Left ventricle myocardium superior (tissue), 1 donor: ENCODE results near the gene UNC5C. TPM values are rescaled to one million over a fixed set of nuclear protein-coding genes. Genes with fewer than 3 reads are reported as not detected.
A peak's percentile ranks its signal among the peaks of the same experiment; 100 is the strongest.

Experiments
- ATAC-seq: fragments of 200-7000 bp; cut with Tn5 transposase; one replicate; pipeline ENCODE4 v1.9.1; 2020; ENCODE audit warnings: mild to moderate bottlenecking, moderate library complexity
- DNase-seq: peaks from one replicate; pipeline ENCODE4 v3.0.0-alpha.2; 2020
- intact Hi-C: fragments of 100-400 bp; cut with micrococcal nuclease; formaldehyde crosslinking; loops from one replicate; pipeline ENCODE4 v1.11.0; 2022
- total RNA-seq: library from RNA; stranded (reverse); fragmentation: NEBNext Ultra II Directional; extraction: Animal tissue kit (Norgen Biotek cat#: 25700); gene quantifications from one replicate; pipeline ENCODE4 v1.2.1, GENCODE V29; 2021
- donor health status: DM: no; HTN: yes; CAD: no; lungs with severe emphysema.

Gene UNC5C
- total RNA-seq, 1 donor from 2014 or later, result 0.72 TPM

- peak; percentile 39 for DNase-seq
- intact Hi-C loops, result no loop called here
- peak; percentile 16 for ATAC-seq
These were observed 880 bp downstream of the UNC5C start for GRCh38 chr4:95547715-95548471.

GRCh38 chr4:95546866-95547714, 1.7 kb downstream of the UNC5C start:
- intact Hi-C loops, result no loop called here
- ATAC-seq, result no peak
- peak; percentile 26 for DNase-seq

- DNase-seq (no peak), ATAC-seq (no peak)
- intact Hi-C loops, result no loop called here
These were observed 2.6 kb downstream of the UNC5C start for GRCh38 chr4:95546221-95546620.

GRCh38 chr4:95545546-95545945, 3.2 kb downstream of the UNC5C start:
- no peak for ATAC-seq
- peak; percentile 37 for DNase-seq
- intact Hi-C loops, result no loop called here

GRCh38 chr4:95544113-95545103, 4.4 kb downstream of the UNC5C start:
- DNase-seq, result no peak
- intact Hi-C loops, result no loop called here
- ATAC-seq, result no peak

GRCh38 chr4:95541889-95542607, 6.7 kb downstream of the UNC5C start:
- intact Hi-C loops, result no loop called here
- ATAC-seq, result no peak
- DNase-seq, result no peak

GRCh38 chr4:95541094-95541493, 7.7 kb downstream of the UNC5C start:
- intact Hi-C loops, result no loop called here
- DNase-seq (no peak), ATAC-seq (no peak)

- ATAC-seq (peak; percentile 43), DNase-seq (no peak)
- intact Hi-C loops, result no loop called here
These were observed 8.5 kb downstream of the UNC5C start for GRCh38 chr4:95540227-95540626.

GRCh38 chr4:95539106-95539505, 9.7 kb downstream of the UNC5C start:
- DNase-seq, result no peak
- intact Hi-C loops, result no loop called here
- ATAC-seq, result peak; percentile 19

GRCh38 chr4:95537863-95538488, 10.8 kb downstream of the UNC5C start:
- intact Hi-C loops, result no loop called here
- DNase-seq, result no peak
- ATAC-seq, result no peak

GRCh38 chr4:95537191-95537590, 11.6 kb downstream of the UNC5C start:
- peak; percentile 39 for ATAC-seq
- intact Hi-C loops, result no loop called here

GRCh38 chr4:95536650-95537049, 12.1 kb downstream of the UNC5C start:
- intact Hi-C loops, result no loop called here
- DNase-seq (no peak), ATAC-seq (no peak)

More at GRCh38 chr4:95537191-95537590, 11.6 kb downstream of the UNC5C start:
- DNase-seq, result no peak

GRCh38 chr4:95535180-95535579, 13.6 kb downstream of the UNC5C start:
- intact Hi-C loops, result no loop called here
- ATAC-seq (no peak), DNase-seq (no peak)

- no peak for DNase-seq
- intact Hi-C loops, result no loop called here
- no peak for ATAC-seq
These were observed 14.7 kb downstream of the UNC5C start for GRCh38 chr4:95534032-95534431.

GRCh38 chr4:95533254-95533653, 15.5 kb downstream of the UNC5C start:
- intact Hi-C loops, result no loop called here

GRCh38 chr4:95532305-95532704, 16.5 kb downstream of the UNC5C start:
- intact Hi-C loops, result no loop called here
- no peak for ATAC-seq
- DNase-seq, result no peak

More at GRCh38 chr4:95533254-95533653, 15.5 kb downstream of the UNC5C start:
- DNase-seq (no peak), ATAC-seq (no peak)

- no peak for DNase-seq
- intact Hi-C loops, result no loop called here
- ATAC-seq, result no peak
These were observed 17.6 kb downstream of the UNC5C start for GRCh38 chr4:95531141-95531540.

GRCh38 chr4:95529946-95530345, 18.8 kb downstream of the UNC5C start:
- intact Hi-C loops, result no loop called here
- no peak for DNase-seq
- no peak for ATAC-seq
